Nephron (organoid): ENCODE measurements around the gene MRPS17.
"Not testable (repeated sequence)": the region's sequence is repeated elsewhere in the genome, so short reads cannot be mapped to it uniquely, and the experiment has no call there.

ENCODE experiments used
- H3K27ac Mint-ChIP-seq, 3 experiments: 2 replicates each; pipeline ENCODE4 v1.8.0; 2020; ENCODE audit warnings: mixed read lengths in 3 of 3, mild to moderate bottlenecking in 2 of 3, moderate library complexity in 1 of 3
- H3K27me3 Mint-ChIP-seq: 2 replicates; pipeline ENCODE4 v1.8.0; 2021; ENCODE audit warnings: low read depth, mild to moderate bottlenecking, moderate library complexity, mixed read lengths
- H3K36me3 Mint-ChIP-seq: 2 replicates; pipeline ENCODE4 v1.8.0; 2020; ENCODE audit warnings: low read depth, mixed read lengths
- H3K4me1 Mint-ChIP-seq: 2 replicates; pipeline ENCODE4 v1.8.0; 2020; ENCODE audit warnings: mixed read lengths
- H3K4me3 Mint-ChIP-seq, 3 experiments: 2 replicates each; pipeline ENCODE4 v1.8.0; 2020; ENCODE audit warnings: mild to moderate bottlenecking in 3 of 3, mixed read lengths in 3 of 3, moderate library complexity in 2 of 3
- H3K9me3 Mint-ChIP-seq: 2 replicates; pipeline ENCODE4 v1.8.0; 2020; ENCODE audit warnings: mixed read lengths
- TF ChIP-seq, protein P1 (sequence below), 3 experiments: fragments of 200-600 bp; sonication (generic); IDR thresholded peaks; one replicate each; pipeline ENCODE4 v1.5.0; 2021; ENCODE audit warnings: antibody characterized with exemption in 3 of 3; ENCODE audit not compliant: unreplicated experiment in 3 of 3

Gene MRPS17

DNA sequence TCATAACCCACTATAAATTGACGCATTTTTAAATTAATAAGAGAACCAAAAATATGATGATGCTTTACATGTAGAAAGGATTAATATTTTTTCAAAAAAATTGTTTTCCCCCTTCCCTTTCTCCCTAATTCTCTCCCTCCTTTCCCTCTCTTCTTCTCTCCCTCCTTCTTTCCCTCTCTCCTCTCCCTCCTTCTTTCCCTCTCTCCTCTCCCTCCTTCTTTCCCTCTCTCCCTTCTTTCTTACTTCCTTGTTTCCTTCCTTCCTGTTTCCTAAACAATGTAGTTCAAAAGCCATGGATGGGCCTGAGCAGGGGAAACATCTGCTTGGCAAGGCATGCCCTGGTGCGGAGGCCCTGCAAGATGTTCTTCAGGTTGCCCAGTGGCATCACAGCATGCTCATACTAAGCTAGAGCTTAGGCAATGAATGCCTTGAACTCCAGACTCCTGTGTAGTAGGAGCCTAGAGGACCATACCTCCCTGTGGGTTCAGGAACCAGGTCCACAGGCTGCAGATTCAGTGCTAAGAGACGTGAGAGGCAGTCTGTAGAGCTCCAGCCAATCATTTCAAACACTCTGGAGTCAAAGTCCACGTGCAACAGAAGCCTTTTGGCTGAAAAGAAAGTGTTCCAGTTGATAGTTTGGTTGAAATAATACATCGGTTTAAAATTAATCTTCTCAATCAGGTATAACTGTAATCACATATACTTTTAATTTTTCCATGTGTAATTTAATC, 20.1 kb upstream of the MRPS17 start:
- Mint-ChIP-seq H3K27me3 (no peaks in the 10 kb centered on the region), H3K4me1 (no peaks in the 10 kb centered on the region), H3K9me3 (peaks cover 31% of the 10 kb centered on the region), H3K4me3 (no peak overlapping the region), H3K36me3 (peaks cover 83% of the 10 kb centered on the region), H3K27ac (no peak overlapping the region)
- TF ChIP-seq, protein P1, sequence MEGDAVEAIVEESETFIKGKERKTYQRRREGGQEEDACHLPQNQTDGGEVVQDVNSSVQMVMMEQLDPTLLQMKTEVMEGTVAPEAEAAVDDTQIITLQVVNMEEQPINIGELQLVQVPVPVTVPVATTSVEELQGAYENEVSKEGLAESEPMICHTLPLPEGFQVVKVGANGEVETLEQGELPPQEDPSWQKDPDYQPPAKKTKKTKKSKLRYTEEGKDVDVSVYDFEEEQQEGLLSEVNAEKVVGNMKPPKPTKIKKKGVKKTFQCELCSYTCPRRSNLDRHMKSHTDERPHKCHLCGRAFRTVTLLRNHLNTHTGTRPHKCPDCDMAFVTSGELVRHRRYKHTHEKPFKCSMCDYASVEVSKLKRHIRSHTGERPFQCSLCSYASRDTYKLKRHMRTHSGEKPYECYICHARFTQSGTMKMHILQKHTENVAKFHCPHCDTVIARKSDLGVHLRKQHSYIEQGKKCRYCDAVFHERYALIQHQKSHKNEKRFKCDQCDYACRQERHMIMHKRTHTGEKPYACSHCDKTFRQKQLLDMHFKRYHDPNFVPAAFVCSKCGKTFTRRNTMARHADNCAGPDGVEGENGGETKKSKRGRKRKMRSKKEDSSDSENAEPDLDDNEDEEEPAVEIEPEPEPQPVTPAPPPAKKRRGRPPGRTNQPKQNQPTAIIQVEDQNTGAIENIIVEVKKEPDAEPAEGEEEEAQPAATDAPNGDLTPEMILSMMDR (IDR thresholded peaks at IDR 0.05; ENCODE audit: unreplicated experiment in 3 of 3), result no peak

DNA sequence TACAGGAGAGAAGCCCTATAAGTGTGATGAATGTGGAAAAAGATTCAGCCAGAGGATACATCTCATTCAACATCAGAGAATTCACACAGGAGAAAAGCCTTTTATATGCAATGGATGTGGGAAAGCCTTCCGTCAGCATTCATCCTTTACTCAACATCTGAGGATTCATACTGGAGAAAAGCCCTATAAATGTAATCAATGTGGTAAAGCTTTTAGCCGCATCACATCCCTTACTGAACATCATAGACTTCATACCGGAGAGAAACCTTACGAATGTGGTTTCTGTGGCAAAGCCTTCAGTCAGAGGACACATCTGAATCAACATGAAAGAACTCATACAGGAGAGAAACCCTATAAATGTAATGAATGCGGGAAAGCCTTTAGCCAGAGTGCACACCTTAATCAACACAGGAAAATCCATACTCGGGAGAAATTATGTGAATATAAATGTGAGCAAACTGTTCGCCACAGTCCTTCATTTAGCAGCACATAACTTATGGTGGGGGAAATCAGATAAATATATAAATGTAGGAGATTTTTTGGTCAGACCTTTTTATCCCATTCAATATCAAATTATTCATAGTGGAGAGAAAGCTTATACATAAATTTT, 12.1 kb upstream of the MRPS17 start:
- TF ChIP-seq, protein P1 (IDR thresholded peaks at IDR 0.05; ENCODE audit: unreplicated experiment in 3 of 3), result no peak
- Mint-ChIP-seq H3K27me3 (no peaks in the 10 kb centered on the region), H3K4me3 (no peak overlapping the region), H3K27ac (no peak overlapping the region), H3K9me3 (peaks cover 61% of the 10 kb centered on the region), H3K4me1 (no peaks in the 10 kb centered on the region), H3K36me3 (peaks cover 93% of the 10 kb centered on the region)

DNA sequence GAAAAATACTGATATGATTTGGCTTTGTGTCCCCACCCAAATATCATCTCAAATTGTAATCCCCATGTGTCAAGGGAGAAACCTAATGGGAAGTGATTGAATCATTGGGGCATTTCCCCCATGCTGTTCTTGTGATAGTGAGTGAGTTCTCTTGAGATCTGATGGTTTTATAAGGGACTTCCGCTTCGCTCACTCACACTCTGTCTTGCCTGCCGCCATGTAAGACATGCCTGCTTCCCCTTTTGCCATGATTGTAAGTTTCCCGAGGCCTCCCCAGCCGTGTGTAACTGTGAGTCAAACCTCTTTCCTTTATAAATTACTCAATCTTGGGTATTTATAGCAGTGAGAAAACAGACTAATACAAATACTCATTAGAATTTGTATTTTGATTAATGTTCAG, 5.1 kb upstream of the MRPS17 start:
- Mint-ChIP-seq H3K4me3 (no peak overlapping the region), H3K27ac (no peak overlapping the region), H3K36me3 (peaks cover 38% of the 10 kb centered on the region), H3K9me3 (peaks cover 29% of the 10 kb centered on the region), H3K4me1 (peaks cover 1% of the 10 kb centered on the region), H3K27me3 (no peaks in the 10 kb centered on the region)
- TF ChIP-seq, protein P1 (IDR thresholded peaks at IDR 0.05; ENCODE audit: unreplicated experiment in 3 of 3), result no peak

DNA sequence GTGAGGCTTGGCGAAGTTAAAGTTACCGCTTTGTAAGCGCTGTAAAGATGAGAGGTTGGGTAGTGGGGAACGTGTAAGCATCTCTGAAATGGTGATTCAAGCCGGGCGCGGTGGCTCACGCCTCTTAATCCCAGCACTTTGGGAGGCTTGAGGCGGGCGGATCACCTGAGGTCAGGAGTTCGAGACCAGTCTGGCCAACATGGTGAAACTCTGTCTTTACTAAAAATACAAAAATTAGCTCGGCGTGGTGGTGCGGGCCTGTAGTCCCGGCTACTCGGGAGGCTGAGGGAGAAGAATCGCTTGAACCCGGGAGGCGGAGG, 635 bp downstream of the MRPS17 start:
- not testable (repeated sequence) for H3K9me3 Mint-ChIP-seq, H3K27me3 Mint-ChIP-seq, H3K4me1 Mint-ChIP-seq
- H3K36me3 Mint-ChIP-seq, result peaks cover 23% of the 10 kb centered on the region
- H3K27ac Mint-ChIP-seq, result peak overlapping the region; percentile 69 to 89 (median 87)
- peak overlapping the region; percentile 93 to 99 (median 97) for H3K4me3 Mint-ChIP-seq

DNA sequence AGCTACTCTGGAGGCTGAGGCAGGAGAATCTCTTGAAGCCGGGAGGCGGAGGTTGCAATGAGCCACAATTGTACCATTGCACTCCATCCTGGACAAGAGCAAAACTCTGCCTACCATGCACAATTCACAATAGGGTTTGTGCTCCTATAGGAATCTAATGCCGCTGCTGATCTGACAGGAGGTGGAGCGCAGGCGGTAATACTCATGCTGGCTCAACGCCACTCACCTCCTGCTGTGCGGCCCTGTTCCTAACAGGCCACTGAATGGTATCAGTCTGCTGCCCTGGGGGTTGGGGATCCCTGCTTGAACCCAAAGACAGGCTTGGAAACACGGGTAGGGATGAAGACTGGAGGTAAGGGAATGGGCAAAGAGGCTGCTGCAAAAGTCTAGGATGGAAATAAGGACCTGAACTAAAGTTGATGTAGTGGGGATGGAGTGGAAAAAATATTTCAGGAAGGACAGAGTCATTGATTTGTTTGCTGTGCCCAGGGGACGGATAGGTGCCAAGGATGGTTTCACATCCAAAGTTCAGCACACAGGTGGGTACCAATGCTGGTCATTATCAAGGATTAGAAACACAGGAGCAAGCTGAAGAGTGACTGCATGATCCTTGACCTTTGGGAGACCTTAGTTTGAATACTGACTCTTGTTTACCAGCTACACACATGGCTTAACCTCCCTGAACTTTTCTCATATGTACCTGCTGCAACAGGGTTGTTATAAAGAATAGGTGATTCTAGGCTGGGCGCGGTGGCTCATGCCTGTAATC, 2.2 kb downstream of the MRPS17 start:
- H3K27me3 Mint-ChIP-seq, result no peaks in the 10 kb centered on the region
- H3K4me1 Mint-ChIP-seq, result peaks cover 5% of the 10 kb centered on the region
- no peak overlapping the region for H3K27ac Mint-ChIP-seq
- H3K4me3 Mint-ChIP-seq, result peak overlapping the region; percentile 93 to 99 (median 97)
- H3K9me3 Mint-ChIP-seq, result no peaks in the 10 kb centered on the region
- peaks cover 27% of the 10 kb centered on the region for H3K36me3 Mint-ChIP-seq
- TF ChIP-seq, protein P1 (IDR thresholded peaks at IDR 0.05; ENCODE audit: unreplicated experiment in 3 of 3), result no peak

DNA sequence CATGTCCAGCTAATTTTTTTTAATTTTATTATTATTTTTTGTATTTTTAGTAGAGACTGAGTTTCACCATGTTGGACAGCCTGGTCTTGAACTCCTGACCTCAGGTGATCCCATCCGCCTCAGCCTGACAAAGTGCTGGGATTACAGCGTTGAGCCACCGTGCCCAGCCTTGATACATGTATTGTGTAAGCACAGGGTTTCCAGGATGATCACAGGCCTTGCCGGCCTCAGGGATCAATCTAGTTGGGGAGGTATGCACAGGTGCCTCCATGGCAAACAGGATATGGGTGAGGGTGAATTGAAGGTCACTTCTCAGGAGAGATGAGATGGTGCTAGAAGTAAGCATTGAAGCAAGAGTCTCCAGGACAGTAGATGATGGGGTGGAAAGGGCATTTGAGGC, 5.5 kb downstream of the MRPS17 start:
- H3K9me3 Mint-ChIP-seq, result no peaks in the 10 kb centered on the region

More for the DNA sequence above, 5.5 kb downstream of the MRPS17 start:
- no peak overlapping the region for H3K27ac Mint-ChIP-seq
- H3K27me3 Mint-ChIP-seq, result no peaks in the 10 kb centered on the region
- TF ChIP-seq, protein P1 (IDR thresholded peaks at IDR 0.05; ENCODE audit: unreplicated experiment in 3 of 3), result no peak
- peaks cover 20% of the 10 kb centered on the region for H3K36me3 Mint-ChIP-seq
- no peak overlapping the region for H3K4me3 Mint-ChIP-seq
- no peaks in the 10 kb centered on the region for H3K4me1 Mint-ChIP-seq
